ENCODE data around the gene KIAA1755. TPM values are rescaled to one million over a fixed set of nuclear protein-coding genes. Genes with fewer than 3 reads are reported as not detected.
"Not testable (repeated sequence)": the region's sequence is repeated elsewhere in the genome, so short reads cannot be mapped to it uniquely, and the experiment has no call there.

KIAA1755 gene
- total and polyA plus RNA-seq, 8 donors = 1.2 to 9.4 (median 3.1) TPM; not detected in 1

DNA sequence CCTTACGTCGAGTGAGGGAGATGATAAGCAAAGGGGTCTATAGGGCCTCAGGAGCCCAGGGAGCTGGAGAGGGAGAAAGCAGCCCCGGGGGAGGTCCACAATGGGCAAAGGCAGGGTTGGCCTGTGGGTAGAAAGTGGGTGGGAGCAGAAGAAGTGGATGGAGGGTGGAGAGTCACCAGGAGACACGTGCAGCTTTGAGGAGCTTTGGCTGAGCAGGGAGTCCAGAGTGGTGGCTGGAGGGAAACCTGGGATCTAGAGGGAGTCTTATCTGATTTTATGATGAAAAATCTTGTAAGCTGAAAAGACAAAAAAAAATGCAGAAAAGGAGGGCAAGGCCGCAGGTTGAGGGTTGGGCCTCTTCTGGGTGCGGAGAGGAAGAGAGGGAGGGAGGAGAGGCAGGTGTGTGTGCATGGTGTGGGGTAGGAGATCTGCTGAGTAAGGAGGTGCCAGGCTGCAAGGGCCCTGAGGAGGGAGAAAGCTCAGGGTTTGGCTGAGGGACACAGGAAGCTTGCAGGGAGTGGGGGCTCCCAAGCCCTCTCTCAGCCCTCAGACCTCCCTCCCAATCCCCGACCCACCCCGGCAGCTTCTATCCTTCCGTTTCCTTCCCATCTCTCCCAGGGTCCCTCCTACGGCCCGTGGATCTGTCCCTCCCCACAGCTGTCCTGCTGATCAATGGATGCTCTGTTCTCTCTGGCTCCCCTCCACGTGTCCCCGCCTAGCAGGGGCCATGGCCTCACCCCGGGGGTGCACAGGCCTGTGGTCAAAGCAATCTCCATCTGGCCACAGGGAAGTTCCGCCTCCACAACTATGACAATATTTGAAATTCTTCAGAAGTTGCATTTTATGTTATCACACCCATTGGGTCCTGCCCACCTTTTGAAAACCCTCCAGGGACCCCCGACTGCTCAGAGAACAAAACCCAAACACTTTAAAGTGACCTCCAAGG, 26.3 kb upstream of the KIAA1755 start:
- H3K27me3 ChIP-seq = peaks cover 0 to 34% (median 0%) of the 10 kb centered on the region in 3 donors
- no peak overlapping the region for H3K4me3 ChIP-seq
- no peaks in the 10 kb centered on the region for H3K36me3 ChIP-seq
- 29 to 46% (median 37%) methylated on average over 14 to 16 of the region's 16 CpGs for WGBS, 5 donors
- no peaks in the 10 kb centered on the region for H3K9me3 ChIP-seq
- no peak for TF ChIP-seq POLR2A (IDR thresholded peaks at IDR 0.05)
- TF ChIP-seq, protein P1, sequence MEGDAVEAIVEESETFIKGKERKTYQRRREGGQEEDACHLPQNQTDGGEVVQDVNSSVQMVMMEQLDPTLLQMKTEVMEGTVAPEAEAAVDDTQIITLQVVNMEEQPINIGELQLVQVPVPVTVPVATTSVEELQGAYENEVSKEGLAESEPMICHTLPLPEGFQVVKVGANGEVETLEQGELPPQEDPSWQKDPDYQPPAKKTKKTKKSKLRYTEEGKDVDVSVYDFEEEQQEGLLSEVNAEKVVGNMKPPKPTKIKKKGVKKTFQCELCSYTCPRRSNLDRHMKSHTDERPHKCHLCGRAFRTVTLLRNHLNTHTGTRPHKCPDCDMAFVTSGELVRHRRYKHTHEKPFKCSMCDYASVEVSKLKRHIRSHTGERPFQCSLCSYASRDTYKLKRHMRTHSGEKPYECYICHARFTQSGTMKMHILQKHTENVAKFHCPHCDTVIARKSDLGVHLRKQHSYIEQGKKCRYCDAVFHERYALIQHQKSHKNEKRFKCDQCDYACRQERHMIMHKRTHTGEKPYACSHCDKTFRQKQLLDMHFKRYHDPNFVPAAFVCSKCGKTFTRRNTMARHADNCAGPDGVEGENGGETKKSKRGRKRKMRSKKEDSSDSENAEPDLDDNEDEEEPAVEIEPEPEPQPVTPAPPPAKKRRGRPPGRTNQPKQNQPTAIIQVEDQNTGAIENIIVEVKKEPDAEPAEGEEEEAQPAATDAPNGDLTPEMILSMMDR (IDR thresholded peaks at IDR 0.05) = no peak
- no peak for TF ChIP-seq POLR2AphosphoS5 (IDR thresholded peaks at IDR 0.05)
- no peak for TF ChIP-seq EP300 (IDR thresholded peaks at IDR 0.05)
- intact Hi-C loops (cut with DNase I; ENCODE audit: low total_unique reads) = no loop called here
- H3K27ac ChIP-seq = no peak overlapping the region
- H3K4me1 ChIP-seq = peaks cover 0 to 24% (median 5%) of the 10 kb centered on the region in 4 donors
- peak in 1 of 2 donors; percentile 51 for DNase-seq

DNA sequence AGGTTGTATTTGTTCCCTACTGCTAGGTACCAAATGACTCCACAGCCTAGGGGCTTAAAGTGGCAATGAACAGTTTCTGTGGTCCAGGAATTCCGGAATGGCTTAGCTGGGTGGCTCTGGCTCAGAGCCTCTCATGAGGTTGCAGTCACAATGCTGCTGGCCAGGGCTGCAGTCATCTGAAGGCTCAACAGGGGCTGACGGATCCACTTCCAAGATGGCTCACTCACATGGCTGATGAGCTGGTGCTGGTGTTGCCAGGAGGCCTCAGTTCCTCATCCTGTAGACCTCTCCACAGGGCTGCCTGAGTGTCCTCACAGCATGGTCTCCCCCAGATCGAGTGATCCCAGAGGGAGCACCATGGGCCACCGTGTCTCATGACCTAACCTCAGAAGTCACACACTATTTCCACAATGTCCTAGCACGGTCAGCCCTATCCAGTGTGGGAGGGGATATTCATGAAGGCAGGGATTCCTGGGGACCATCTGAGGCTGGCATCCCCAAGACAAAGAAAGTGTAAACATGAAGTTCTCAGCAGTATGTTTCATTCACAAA, 24.4 kb upstream of the KIAA1755 start:
- TF ChIP-seq POLR2A (IDR thresholded peaks at IDR 0.05) (no peak), POLR2AphosphoS5 (IDR thresholded peaks at IDR 0.05) (no peak), EP300 (IDR thresholded peaks at IDR 0.05) (no peak)
- TF ChIP-seq, protein P1 (IDR thresholded peaks at IDR 0.05) = no peak
- Histone ChIP-seq H3K9me3 (no peaks in the 10 kb centered on the region), H3K4me1 (peaks cover 0 to 20% (median 0%) of the 10 kb centered on the region in 4 donors), H3K4me3 (no peak overlapping the region), H3K36me3 (no peaks in the 10 kb centered on the region), H3K27ac (no peak overlapping the region), H3K27me3 (peaks cover 0 to 25% (median 0%) of the 10 kb centered on the region in 3 donors)
- intact Hi-C loops (cut with DNase I; ENCODE audit: low total_unique reads) = no loop called here
- DNase-seq = no peak
- WGBS, 5 donors = 87 to 94% (median 92%) methylated on average over 5 of the region's 5 CpGs

DNA sequence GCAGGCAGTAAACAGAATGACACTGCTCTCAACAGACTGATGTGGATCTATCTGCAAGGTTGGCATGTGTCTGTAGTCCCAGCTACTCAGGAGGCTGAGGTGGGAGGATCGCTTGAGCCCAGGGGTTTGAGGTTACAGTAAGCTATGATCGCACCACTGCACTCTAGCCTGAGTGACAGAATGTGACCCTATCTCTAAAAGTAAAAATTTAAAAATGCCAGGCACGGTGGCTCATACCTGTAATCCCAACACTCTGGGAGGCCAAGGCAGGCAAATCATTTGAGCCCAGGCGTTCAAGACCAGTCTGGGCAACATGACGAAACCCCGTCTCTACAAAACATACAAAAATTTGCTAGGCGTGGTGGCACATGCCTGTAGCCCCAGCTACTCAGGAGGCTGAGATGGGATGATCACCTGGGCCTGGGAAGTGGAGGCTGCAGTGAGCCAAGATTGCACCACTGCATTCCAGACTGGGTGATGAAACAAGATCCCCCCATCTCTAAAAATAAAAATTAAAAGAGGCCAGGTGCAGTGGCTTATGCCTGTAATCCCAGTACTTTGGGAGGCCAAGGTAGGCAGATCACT, 23.6 kb upstream of the KIAA1755 start:
- H3K27ac ChIP-seq; intact Hi-C loops (cut with DNase I; ENCODE audit: low total_unique reads); DNase-seq; H3K36me3 ChIP-seq; H3K9me3 ChIP-seq; H3K4me3 ChIP-seq: not testable (repeated sequence)
- 85 to 94% (median 91%) methylated on average over 7 of the region's 7 CpGs for WGBS, 5 donors
- Histone ChIP-seq H3K4me1 (peaks cover 0 to 28% (median 0%) of the 10 kb centered on the region in 4 donors), H3K27me3 (peaks cover 0 to 25% (median 0%) of the 10 kb centered on the region in 3 donors)

DNA sequence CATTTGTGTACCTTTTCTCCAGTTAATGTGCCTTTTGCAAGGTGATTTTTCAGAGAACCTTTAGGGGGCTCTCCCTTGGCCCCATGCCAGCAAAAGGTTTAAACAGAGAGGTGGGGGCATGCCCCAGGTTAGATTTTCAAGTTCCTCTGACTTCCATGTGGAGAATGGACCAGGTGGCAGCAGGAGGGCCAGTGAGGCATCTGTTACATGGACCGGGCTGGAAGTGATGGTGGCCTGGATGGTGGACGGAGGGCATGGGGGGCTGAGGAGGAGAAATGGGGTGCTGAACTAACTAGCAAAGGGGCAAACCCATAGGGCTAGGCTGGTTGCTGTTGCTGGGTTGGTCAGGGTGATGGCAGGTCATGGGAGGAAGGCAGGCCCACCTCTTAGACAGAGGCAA, 22.7 kb upstream of the KIAA1755 start:
- Histone ChIP-seq H3K27me3 (peaks cover 0 to 17% (median 0%) of the 10 kb centered on the region in 3 donors), H3K4me3 (no peak overlapping the region), H3K27ac (no peak overlapping the region), H3K9me3 (no peaks in the 10 kb centered on the region), H3K36me3 (no peaks in the 10 kb centered on the region), H3K4me1 (peaks cover 0 to 25% (median 0%) of the 10 kb centered on the region in 4 donors)
- whole genome bisulfite sequencing, 5 donors = 88 to 97% (median 95%) methylated on average over 2 of the region's 2 CpGs
- intact Hi-C loops (cut with DNase I; ENCODE audit: low total_unique reads) = no loop called here
- no peak for TF ChIP-seq POLR2AphosphoS5 (IDR thresholded peaks at IDR 0.05)
- no peak for TF ChIP-seq POLR2A (IDR thresholded peaks at IDR 0.05)
- TF ChIP-seq, protein P1 (IDR thresholded peaks at IDR 0.05) = no peak
- no peak for TF ChIP-seq EP300 (IDR thresholded peaks at IDR 0.05)
- DNase-seq = no peak

DNA sequence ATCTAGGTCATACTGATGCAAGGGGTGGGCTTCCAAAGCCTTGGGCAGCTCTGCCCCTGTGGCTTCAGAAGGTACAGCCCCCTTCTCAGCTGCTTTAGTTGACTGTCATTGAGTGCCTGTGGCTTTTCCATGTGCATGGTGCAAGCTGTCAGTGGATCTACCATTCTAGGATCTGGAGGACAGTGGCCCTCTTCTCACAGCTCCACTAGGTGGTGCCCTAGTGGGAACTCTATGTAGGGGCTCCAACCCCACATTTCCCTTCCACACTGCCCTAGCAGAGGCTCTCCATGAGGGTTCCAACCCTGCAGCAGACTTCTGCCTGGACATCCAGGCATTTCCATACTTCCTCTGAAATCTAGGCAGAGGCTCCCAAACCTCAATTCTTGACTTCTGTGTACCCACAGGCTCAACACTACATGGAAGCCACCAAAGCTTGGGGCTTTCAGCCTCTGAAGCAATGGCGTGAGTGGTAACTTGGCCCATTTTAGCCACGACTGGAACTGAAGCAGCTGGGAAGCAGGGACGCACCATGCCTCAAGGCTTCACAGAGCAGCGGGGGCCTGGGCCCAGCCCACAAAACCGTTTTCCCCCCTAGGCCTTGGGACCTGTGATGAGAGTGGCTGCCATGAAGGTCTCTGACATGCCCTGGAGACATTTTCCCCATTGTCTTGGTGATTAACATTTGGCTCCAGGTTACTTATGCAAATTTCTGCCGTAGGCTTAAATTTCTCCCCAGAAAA, 20.8 kb upstream of the KIAA1755 start:
- H3K36me3 ChIP-seq; H3K9me3 ChIP-seq; H3K4me1 ChIP-seq; H3K27ac ChIP-seq; DNase-seq; H3K4me3 ChIP-seq; intact Hi-C loops (cut with DNase I; ENCODE audit: low total_unique reads); H3K27me3 ChIP-seq: not testable (repeated sequence)
- 82 to 88% (median 87%) methylated on average over 6 of the region's 6 CpGs for WGBS, 5 donors
